Heart left ventricle (tissue), 13 donors: Measurements from ENCODE around the gene SV2A.
"Not testable (repeated sequence)": the region's sequence is repeated elsewhere in the genome, so short reads cannot be mapped to it uniquely, and the experiment has no call there.

Experiments used
- POLR2A ChIP-seq, 2 donors: fragments of 450-650 bp; IDR thresholded peaks; one replicate each; pipeline ENCODE4 v1.6.1; 2017; ENCODE audit warnings: antibody characterized with exemption in 2 of 2, mild to moderate bottlenecking in 2 of 2, moderate library complexity in 2 of 2
- TF ChIP-seq, protein P1 (sequence below), 12 donors: fragments of 200-600 bp; sonication (generic) in 4 of 12; IDR thresholded peaks; one replicate each; pipeline versions ENCODE4 v1.5.0 to v1.8.0; 2018 to 2022; ENCODE audit warnings: antibody characterized with exemption in 12 of 12, mild to moderate bottlenecking in 5 of 12
- donor health status: ischemic (EF 13 %, LVEDD 7.1; RV severe dilation, severe dysfunction).
- donor health status: DM: no; HTN: yes; CAD: no.
- donor health status: DM: no; HTN: no; CAD: no.
- donor health status: ischemic (EF 25% LVEDD 6.9; RV normal size, moderate dysfunction).
- donor health status: ischemic (EF 25% LVEDD 5.7; RV mildly dilated, moderate dysfunction).
- donor health status: ischemic (EF 35%, LVEDD 5.7; RV mildly dilated, moderate dysfunction).
- donor health status: nonischemic (EF 11% LVEDD 7.7; RV severe dilation, severe dysfunction).
- donor health status: DM: yes; HTN: yes; CAD: no.
- donor health status: PGD.
- donor health status: ischemic (EF 29% LVEDD 5.4; RV normal size, mild dysfunction).
- donor health status: nonischemic (EF 23%, LVEDD 6.1; RV moderate dilation, normal function).

DNA sequence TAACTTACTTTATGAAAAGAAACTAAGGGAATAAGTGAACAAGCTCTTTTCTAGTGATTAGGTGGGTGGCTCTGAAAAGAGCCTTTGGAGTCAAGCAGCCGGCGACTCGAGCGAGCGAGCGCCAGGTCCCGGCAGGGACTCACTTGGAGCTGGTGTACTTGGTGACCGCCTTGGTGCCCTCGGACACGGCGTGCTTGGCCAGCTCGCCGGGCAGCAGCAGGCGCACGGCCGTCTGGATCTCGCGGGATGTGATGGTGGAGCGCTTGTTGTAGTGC, 31.6 kb downstream of the SV2A start:
- TF ChIP-seq POLR2A (IDR thresholded peaks at IDR 0.05): not testable (repeated sequence)
- TF ChIP-seq, protein P1, sequence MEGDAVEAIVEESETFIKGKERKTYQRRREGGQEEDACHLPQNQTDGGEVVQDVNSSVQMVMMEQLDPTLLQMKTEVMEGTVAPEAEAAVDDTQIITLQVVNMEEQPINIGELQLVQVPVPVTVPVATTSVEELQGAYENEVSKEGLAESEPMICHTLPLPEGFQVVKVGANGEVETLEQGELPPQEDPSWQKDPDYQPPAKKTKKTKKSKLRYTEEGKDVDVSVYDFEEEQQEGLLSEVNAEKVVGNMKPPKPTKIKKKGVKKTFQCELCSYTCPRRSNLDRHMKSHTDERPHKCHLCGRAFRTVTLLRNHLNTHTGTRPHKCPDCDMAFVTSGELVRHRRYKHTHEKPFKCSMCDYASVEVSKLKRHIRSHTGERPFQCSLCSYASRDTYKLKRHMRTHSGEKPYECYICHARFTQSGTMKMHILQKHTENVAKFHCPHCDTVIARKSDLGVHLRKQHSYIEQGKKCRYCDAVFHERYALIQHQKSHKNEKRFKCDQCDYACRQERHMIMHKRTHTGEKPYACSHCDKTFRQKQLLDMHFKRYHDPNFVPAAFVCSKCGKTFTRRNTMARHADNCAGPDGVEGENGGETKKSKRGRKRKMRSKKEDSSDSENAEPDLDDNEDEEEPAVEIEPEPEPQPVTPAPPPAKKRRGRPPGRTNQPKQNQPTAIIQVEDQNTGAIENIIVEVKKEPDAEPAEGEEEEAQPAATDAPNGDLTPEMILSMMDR (IDR thresholded peaks at IDR 0.05): not testable (repeated sequence)
